Amygdala (tissue), 56 donors: ENCODE results near the gene HIGD1A.
A peak's percentile ranks its signal among the peaks of the same experiment; 100 is the strongest.

Experiments used
- DNase-seq, 56 donors: peaks; one replicate each; lab custom pipeline; 2025; lab: John Stamatoyannopoulos, UW

HIGD1A gene

GRCh38 chr3:42801784-42802183, 2.5 kb downstream of the HIGD1A start:
- no peak for DNase-seq

GRCh38 chr3:42801048-42801620, 3.2 kb downstream of the HIGD1A start:
- DNase-seq = no peak

- no peak for DNase-seq
These were observed 4.0 kb downstream of the HIGD1A start for GRCh38 chr3:42800251-42800650.

- no peak for DNase-seq
These were observed 4.9 kb downstream of the HIGD1A start for GRCh38 chr3:42799376-42799775.

GRCh38 chr3:42796332-42796885, 7.9 kb downstream of the HIGD1A start:
- no peak for DNase-seq

- no peak for DNase-seq
These were observed 8.6 kb downstream of the HIGD1A start for GRCh38 chr3:42795621-42796181.

- DNase-seq = no peak
These were observed 13.5 kb downstream of the HIGD1A start for GRCh38 chr3:42790714-42791229.

GRCh38 chr3:42786631-42787030, 17.7 kb downstream of the HIGD1A start:
- no peak for DNase-seq

GRCh38 chr3:42786212-42786611, 18.1 kb downstream of the HIGD1A start:
- DNase-seq = no peak

- DNase-seq = peak in 2 of 56 donors; percentile 31 to 59
These were observed 23.2 kb downstream of the HIGD1A start for GRCh38 chr3:42780892-42781700.

GRCh38 chr3:42780398-42780797, 23.9 kb downstream of the HIGD1A start:
- DNase-seq = no peak

- no peak for DNase-seq
These were observed 25.6 kb downstream of the HIGD1A start for GRCh38 chr3:42778644-42779043.

GRCh38 chr3:42773409-42773751, 30.9 kb downstream of the HIGD1A start:
- no peak for DNase-seq

GRCh38 chr3:42772670-42773408, 31.5 kb downstream of the HIGD1A start, which contains the start of gene CCDC13:
Gene CCDC13 (minus strand): TSS chr3:42773253. CDS start chr3:42758345, 14,908 bp downstream.
- peak; percentile 41 to 94 (median 84) for DNase-seq

- no peak for DNase-seq
These were observed 33.0 kb downstream of the HIGD1A start for GRCh38 chr3:42771271-42771670.

GRCh38 chr3:42769477-42770131, 34.7 kb downstream of the HIGD1A start:
- no peak for DNase-seq

- no peak for DNase-seq
These were observed 39.6 kb downstream of the HIGD1A start for GRCh38 chr3:42764561-42765295.

- no peak for DNase-seq
These were observed 40.2 kb downstream of the HIGD1A start for GRCh38 chr3:42764115-42764514.

- DNase-seq = peak in 3 of 56 donors; percentile 24 to 45 (median 44)
These were observed 41.3 kb downstream of the HIGD1A start for GRCh38 chr3:42763021-42763420.
